ENCODE data around the gene EML5.

Gene EML5

GRCh38 chr14:88706425-88706824 lies 86.3 kb downstream of the EML5 start:
- no peak for TF ChIP-seq POLR2A (IDR thresholded peaks at IDR 0.05; ENCODE audit: low read depth, low read length)
- DNase-seq (ENCODE audit: insufficient read length) (no peak), FAIRE-seq (no peak)

- FAIRE-seq (no peak), DNase-seq (ENCODE audit: insufficient read length) (no peak)
- TF ChIP-seq POLR2A (IDR thresholded peaks at IDR 0.05; ENCODE audit: low read depth, low read length): no peak
- TF ChIP-seq POLR2AphosphoS5 (IDR thresholded peaks at IDR 0.05; ENCODE audit: low read depth, low read length): no peak
- no peak for TF ChIP-seq TAF1 (IDR thresholded peaks at IDR 0.05; ENCODE audit: borderline replicate concordance, low read depth, low read length)
Measured at GRCh38 chr14:88698651-88699050, 94.1 kb downstream of the EML5 start.

GRCh38 chr14:88695870-88696269 lies 96.9 kb downstream of the EML5 start:
- DNase-seq (ENCODE audit: insufficient read length): no peak
- TF ChIP-seq POLR2A (IDR thresholded peaks at IDR 0.05; ENCODE audit: low read depth, low read length) (no peak), TAF1 (IDR thresholded peaks at IDR 0.05; ENCODE audit: borderline replicate concordance, low read depth, low read length) (no peak), POLR2AphosphoS5 (IDR thresholded peaks at IDR 0.05; ENCODE audit: low read depth, low read length) (no peak)
- FAIRE-seq: no peak

- no peak for FAIRE-seq
- no peak for DNase-seq (ENCODE audit: insufficient read length)
- TF ChIP-seq TAF1 (IDR thresholded peaks at IDR 0.05; ENCODE audit: borderline replicate concordance, low read depth, low read length) (no peak), POLR2AphosphoS5 (IDR thresholded peaks at IDR 0.05; ENCODE audit: low read depth, low read length) (no peak), POLR2A (IDR thresholded peaks at IDR 0.05; ENCODE audit: low read depth, low read length) (no peak)
Measured at GRCh38 chr14:88688386-88688785, 104.4 kb downstream of the EML5 start.

DNA sequence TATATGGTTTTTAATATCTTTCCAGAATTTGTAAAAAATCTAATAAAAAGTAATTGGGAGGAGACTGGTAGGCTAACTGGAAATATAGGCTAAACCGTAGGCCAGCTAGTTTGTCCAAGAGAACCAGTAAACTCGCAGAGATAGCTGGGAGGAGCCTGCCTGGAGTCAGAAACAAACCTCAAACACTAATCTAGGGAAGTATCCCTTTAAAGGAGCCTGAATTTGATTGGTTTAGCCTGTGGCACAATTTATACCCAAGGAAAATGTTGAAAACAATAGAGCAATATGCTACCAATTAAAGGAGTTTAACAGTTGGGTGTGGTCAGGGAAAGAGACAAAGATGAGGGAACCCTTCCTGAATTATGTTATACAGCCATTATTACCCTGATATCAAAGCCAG lies 109.6 kb downstream of the EML5 start:
- DNase-seq (ENCODE audit: insufficient read length) (no peak), FAIRE-seq (no peak)
- TF ChIP-seq TAF1 (IDR thresholded peaks at IDR 0.05; ENCODE audit: borderline replicate concordance, low read depth, low read length) (no peak), POLR2A (IDR thresholded peaks at IDR 0.05; ENCODE audit: low read depth, low read length) (no peak), POLR2AphosphoS5 (IDR thresholded peaks at IDR 0.05; ENCODE audit: low read depth, low read length) (no peak)

GRCh38 chr14:88682495-88683114 lies 110.1 kb downstream of the EML5 start:
- FAIRE-seq (no peak), DNase-seq (ENCODE audit: insufficient read length) (no peak)
- TF ChIP-seq TAF1 (IDR thresholded peaks at IDR 0.05; ENCODE audit: borderline replicate concordance, low read depth, low read length) (no peak), POLR2AphosphoS5 (IDR thresholded peaks at IDR 0.05; ENCODE audit: low read depth, low read length) (no peak), POLR2A (IDR thresholded peaks at IDR 0.05; ENCODE audit: low read depth, low read length) (no peak)

GRCh38 chr14:88681755-88682494 lies 110.8 kb downstream of the EML5 start:
- DNase-seq (ENCODE audit: insufficient read length) (no peak), FAIRE-seq (no peak)
- no peak for TF ChIP-seq POLR2A (IDR thresholded peaks at IDR 0.05; ENCODE audit: low read depth, low read length)

DNA sequence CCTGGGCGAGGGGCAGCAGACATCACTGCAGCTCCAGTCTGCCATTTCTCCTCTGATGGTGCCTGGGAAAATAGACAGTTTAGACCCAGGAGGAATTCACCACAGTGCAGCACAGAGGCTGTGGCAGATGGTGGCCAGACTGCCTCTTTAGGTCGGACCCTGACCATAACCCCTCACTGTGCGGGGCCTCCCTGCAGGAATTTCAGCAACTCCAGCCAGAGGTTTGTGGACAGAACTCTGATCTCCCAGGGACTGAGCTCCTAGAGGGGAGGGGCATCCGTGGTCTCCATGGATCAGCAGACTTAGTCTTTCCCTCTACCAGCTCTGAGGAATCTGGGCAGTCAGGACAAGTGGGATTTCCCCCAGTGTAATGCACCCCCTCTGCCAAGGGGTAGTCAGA lies 123.4 kb downstream of the EML5 start:
- DNase-seq (ENCODE audit: insufficient read length) (no peak), FAIRE-seq (no peak)
- TF ChIP-seq POLR2AphosphoS5 (IDR thresholded peaks at IDR 0.05; ENCODE audit: low read depth, low read length): no peak
- no peak for TF ChIP-seq POLR2A (IDR thresholded peaks at IDR 0.05; ENCODE audit: low read depth, low read length)
- TF ChIP-seq TAF1 (IDR thresholded peaks at IDR 0.05; ENCODE audit: borderline replicate concordance, low read depth, low read length): no peak

DNA sequence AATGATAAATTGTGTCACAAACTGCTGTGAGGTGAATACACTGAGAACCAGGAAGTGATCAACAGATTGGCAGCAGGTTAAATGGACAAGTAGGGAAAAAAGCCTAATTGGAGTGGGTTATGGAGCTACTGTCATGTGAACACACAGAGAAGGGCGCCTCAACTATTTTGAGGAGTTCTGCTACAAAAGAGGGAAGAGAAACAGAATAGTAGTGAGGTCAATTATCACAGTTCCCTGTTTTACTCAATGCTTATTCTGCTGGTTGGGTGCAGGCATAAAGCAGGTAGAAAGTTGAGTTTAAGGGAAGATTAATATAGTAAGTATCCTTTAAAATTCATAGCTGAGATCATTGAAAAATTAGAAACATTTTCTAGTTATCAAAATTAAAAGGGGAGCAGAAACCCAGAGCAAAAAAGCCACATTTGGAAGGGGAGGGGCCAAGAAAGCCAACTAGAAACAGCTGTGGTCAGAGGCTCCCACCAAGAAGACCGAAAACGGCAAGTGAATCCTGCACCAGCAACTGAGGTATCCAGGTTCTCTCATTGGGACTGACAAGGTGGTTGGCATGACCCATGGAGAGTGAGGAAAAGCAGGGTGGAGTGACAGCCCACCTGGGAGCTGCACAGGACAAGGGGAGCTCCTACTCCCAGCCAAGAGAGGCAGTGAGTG lies 124.2 kb downstream of the EML5 start:
- FAIRE-seq (peak; percentile 81), DNase-seq (ENCODE audit: insufficient read length) (no peak)
- TF ChIP-seq TAF1 (IDR thresholded peaks at IDR 0.05; ENCODE audit: borderline replicate concordance, low read depth, low read length): no peak
- no peak for TF ChIP-seq POLR2A (IDR thresholded peaks at IDR 0.05; ENCODE audit: low read depth, low read length)
- no peak for TF ChIP-seq POLR2AphosphoS5 (IDR thresholded peaks at IDR 0.05; ENCODE audit: low read depth, low read length)

DNA sequence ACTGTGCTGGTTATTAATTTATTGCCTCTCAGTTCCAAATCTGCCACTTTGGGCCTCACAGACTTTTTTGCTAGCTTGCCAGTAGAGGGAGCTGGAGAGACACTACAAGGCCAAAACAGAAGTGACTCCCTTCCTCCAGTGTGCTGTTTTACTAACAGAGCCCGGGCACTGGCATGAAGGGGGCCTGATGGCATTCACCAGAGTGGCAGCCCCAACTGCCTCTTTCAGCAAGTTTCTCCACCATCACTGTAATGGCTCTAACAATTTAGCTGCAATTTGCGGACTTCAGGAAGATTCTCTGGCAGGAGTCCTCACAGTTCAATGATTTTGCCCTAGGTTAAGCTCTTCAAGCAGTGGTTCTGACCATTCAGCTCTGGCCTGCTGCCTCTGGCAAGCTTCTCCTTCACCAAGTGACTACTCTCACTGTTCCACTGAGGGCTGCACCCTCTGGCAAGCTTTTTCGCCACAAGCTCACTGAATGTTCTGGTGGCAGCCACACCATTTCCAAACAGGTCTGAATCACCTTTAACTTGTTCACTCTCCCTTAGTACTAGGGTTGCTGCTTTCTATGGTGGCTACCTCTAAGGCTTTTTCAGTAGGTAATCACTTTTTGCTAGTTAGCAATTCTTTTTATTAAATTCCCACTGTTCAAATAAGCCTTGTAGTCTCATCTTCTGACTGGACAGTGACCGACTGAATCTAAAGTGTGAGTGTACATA lies 125.0 kb downstream of the EML5 start:
- DNase-seq (ENCODE audit: insufficient read length) (peak; percentile 14), FAIRE-seq (peak; percentile 87)
- no peak for TF ChIP-seq POLR2A (IDR thresholded peaks at IDR 0.05; ENCODE audit: low read depth, low read length)
- no peak for TF ChIP-seq TAF1 (IDR thresholded peaks at IDR 0.05; ENCODE audit: borderline replicate concordance, low read depth, low read length)
- TF ChIP-seq POLR2AphosphoS5 (IDR thresholded peaks at IDR 0.05; ENCODE audit: low read depth, low read length): no peak

DNA sequence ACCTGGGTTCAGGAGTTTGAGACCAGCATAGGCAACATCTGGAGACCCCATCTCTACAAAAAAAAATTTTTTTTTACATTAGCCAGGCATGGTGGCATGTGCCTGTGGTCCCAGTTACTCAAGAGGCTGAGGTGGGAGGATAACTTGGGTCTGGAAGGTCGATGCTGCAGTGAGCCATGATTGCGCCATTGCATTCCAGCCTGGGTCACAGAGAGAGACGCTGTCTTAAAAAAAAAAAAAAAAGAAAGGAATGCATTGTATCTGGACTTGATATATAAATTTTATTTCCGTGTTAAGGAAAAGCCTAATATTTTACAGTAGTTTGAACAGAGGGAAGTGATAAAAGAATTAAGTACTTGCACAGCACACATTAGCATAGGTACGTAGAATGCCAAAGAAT lies 132.7 kb downstream of the EML5 start:
- DNase-seq (ENCODE audit: insufficient read length) (no peak), FAIRE-seq (no peak)
- TF ChIP-seq POLR2A (IDR thresholded peaks at IDR 0.05; ENCODE audit: low read depth, low read length): no peak
- TF ChIP-seq POLR2AphosphoS5 (IDR thresholded peaks at IDR 0.05; ENCODE audit: low read depth, low read length): no peak
- TF ChIP-seq TAF1 (IDR thresholded peaks at IDR 0.05; ENCODE audit: borderline replicate concordance, low read depth, low read length): no peak

Measured in GM12892 (cell line).